A549 (cell line): ENCODE measurements around the gene KCNMA1. TPM values are rescaled to one million over a fixed set of nuclear protein-coding genes. Genes with fewer than 3 reads are reported as not detected.

Source experiments
- ATAC-seq, 2 experiments: fragments of 200-7000 bp in 1 of 2; fragments of >200 bp in 1 of 2; cut with Nextera tagmentation in 1 of 2; cut with Tn5 transposase in 1 of 2; 3 replicates each; pipeline versions ENCODE4 v1.8.0 to v1.9.1; 2018 to 2020; ENCODE audit warnings: mild to moderate bottlenecking in 1 of 2, moderate library complexity in 1 of 2
- CTCF ChIA-PET: fragments of 300-600 bp; sonication (Branson Sonifier 250); formaldehyde crosslinking; extraction: SDS; loops from one replicate; lab custom pipeline; 2021; ENCODE audit warnings: antibody characterized with exemption, inconsistent platforms; lab: Yijun Ruan, JAX
- POLR2A ChIA-PET: fragments of 350-600 bp; formaldehyde crosslinking; extraction: SDS; loops from one replicate; lab custom pipeline; 2021; ENCODE audit warnings: antibody characterized with exemption, inconsistent platforms; lab: Yijun Ruan, JAX
- DNase-seq, 2 experiments: peaks; one replicate each; pipeline versions ENCODE4 v3.0.0 to v3.0.0-alpha.2; 2011 to 2016; ENCODE audit warnings: low read depth in 1 of 2, low spot score in 1 of 2
- FAIRE-seq: peaks from 2 replicates; lab custom pipeline; 2011; peaks lifted over from hg19 to GRCh38; lab: Jason Lieb, UNC
- H3K27ac ChIP-seq, 2 experiments: fragments of >200 bp; sonication (Bioruptor Twin); formaldehyde crosslinking; 3 replicates each; pipeline ENCODE4 v1.5.1; 2016 to 2017
- H3K4me1 ChIP-seq: fragments of >200 bp; sonication (Bioruptor Twin); formaldehyde crosslinking; 3 replicates; pipeline ENCODE4 v1.6.1; 2016
- H3K4me2 ChIP-seq: fragments of >200 bp; sonication (Bioruptor Twin); formaldehyde crosslinking; 3 replicates; pipeline ENCODE4 v1.6.1; 2016
- H3K4me3 ChIP-seq: fragments of >200 bp; sonication (Bioruptor Twin); formaldehyde crosslinking; 3 replicates; pipeline ENCODE4 v1.5.1; 2016
- H3K9me3 ChIP-seq: fragments of >200 bp; sonication (Bioruptor Twin); formaldehyde crosslinking; 3 replicates; pipeline ENCODE4 v1.6.1; 2016
- BHLHE40 ChIP-seq: IDR thresholded peaks from 2 replicates; pipeline ENCODE4 v1.6.1; 2012; ENCODE audit warnings: low read depth, low read length, inconsistent platforms
- CBX2 ChIP-seq: fragments of 200-600 bp; sonication (generic); IDR thresholded peaks from 2 replicates; pipeline ENCODE4 v1.6.1; 2016; ENCODE audit warnings: low read depth, mild to moderate bottlenecking, borderline replicate concordance
- CEBPB ChIP-seq, 2 experiments: fragments of >200 bp in 1 of 2; sonication (Bioruptor Twin) in 1 of 2; formaldehyde crosslinking in 1 of 2; IDR thresholded peaks; 2 replicates each; pipeline ENCODE4 v1.6.1; 2012 to 2016
- CHD2 ChIP-seq: fragments of 150-350 bp; IDR thresholded peaks from 2 replicates; pipeline ENCODE4 v1.6.1; 2014; ENCODE audit warnings: low read length; ENCODE audit not compliant: partially characterized antibody
- CHD4 ChIP-seq: fragments of 200-600 bp; sonication (generic); IDR thresholded peaks from 2 replicates; pipeline ENCODE4 v1.6.1; 2016; ENCODE audit warnings: antibody characterized with exemption, mild to moderate bottlenecking, borderline replicate concordance
- EHMT2 ChIP-seq: fragments of 200-600 bp; sonication (generic); IDR thresholded peaks from 2 replicates; pipeline ENCODE4 v1.6.1; 2016; ENCODE audit warnings: antibody characterized with exemption, low read depth, mild to moderate bottlenecking, moderate library complexity
- ESRRA ChIP-seq: fragments of 150-350 bp; IDR thresholded peaks from 2 replicates; pipeline ENCODE4 v1.6.1; 2014; ENCODE audit warnings: mild to moderate bottlenecking, low read length, borderline replicate concordance
- FOSB ChIP-seq: fragments of 250-450 bp; sonication (Bioruptor Pico); IDR thresholded peaks from 2 replicates; pipeline ENCODE4 v1.5.0; 2020; ENCODE audit warnings: mild to moderate bottlenecking, moderate library complexity
- FOXS1 ChIP-seq: fragments of 250-450 bp; sonication (Bioruptor Pico); IDR thresholded peaks from 2 replicates; pipeline ENCODE4 v1.5.0; 2020; ENCODE audit warnings: mild to moderate bottlenecking, moderate library complexity
- HDAC2 ChIP-seq: fragments of 200-600 bp; sonication (generic); IDR thresholded peaks from 2 replicates; pipeline ENCODE4 v1.6.1; 2016
- HEYL ChIP-seq: fragments of 250-450 bp; sonication (Bioruptor Pico); IDR thresholded peaks from 2 replicates; pipeline ENCODE4 v1.8.0; 2021; ENCODE audit warnings: mild to moderate bottlenecking, moderate library complexity
- HOXA7 ChIP-seq: fragments of 250-450 bp; sonication (Bioruptor Pico); IDR thresholded peaks from 2 replicates; pipeline ENCODE4 v1.5.0; 2020; ENCODE audit warnings: mild to moderate bottlenecking, moderate library complexity
- JUN ChIP-seq, 2 experiments: fragments of >200 bp; sonication (Bioruptor Twin); formaldehyde crosslinking; IDR thresholded peaks; 2 replicates in 1 of 2; 3 replicates in 1 of 2; pipeline ENCODE4 v1.6.1; 2016 to 2017
- JUNB ChIP-seq: fragments of >200 bp; sonication (Bioruptor Twin); formaldehyde crosslinking; IDR thresholded peaks from 2 replicates; pipeline ENCODE4 v1.6.1; 2016
- KDM5A ChIP-seq: fragments of 200-600 bp; sonication (generic); IDR thresholded peaks from 2 replicates; pipeline ENCODE4 v1.6.1; 2016; ENCODE audit warnings: antibody characterized with exemption, mild to moderate bottlenecking
- MAFK ChIP-seq: fragments of 450-650 bp; IDR thresholded peaks from 2 replicates; pipeline ENCODE4 v1.6.1; 2014; ENCODE audit not compliant: partially characterized antibody
- NPAS2 ChIP-seq: fragments of 250-450 bp; sonication (Bioruptor Pico); IDR thresholded peaks from 2 replicates; pipeline ENCODE4 v1.8.0; 2022; ENCODE audit warnings: mild to moderate bottlenecking, moderate library complexity, borderline replicate concordance
- POLR2A ChIP-seq: IDR thresholded peaks from 2 replicates; pipeline ENCODE4 v1.6.1; 2012; ENCODE audit warnings: mild to moderate bottlenecking, low read length
- RAD21 ChIP-seq, 2 experiments: fragments of >200 bp in 1 of 2; sonication (Bioruptor Twin) in 1 of 2; formaldehyde crosslinking in 1 of 2; IDR thresholded peaks in 1 of 2; conservative IDR thresholded peaks in 1 of 2; 2 replicates in 1 of 2; 3 replicates in 1 of 2; pipeline ENCODE4 v1.6.1; 2012 to 2018; ENCODE audit warnings: inconsistent platforms in 1 of 2
- RFX5 ChIP-seq: fragments of 450-650 bp; IDR thresholded peaks from 2 replicates; pipeline ENCODE4 v1.7.1; 2014; ENCODE audit warnings: antibody characterized with exemption, mild to moderate bottlenecking, moderate library complexity
- TFCP2L1 ChIP-seq: fragments of 250-450 bp; sonication (Bioruptor Pico); IDR thresholded peaks from 2 replicates; pipeline ENCODE4 v1.5.0; 2021; ENCODE audit warnings: mild to moderate bottlenecking
- ZFP36 ChIP-seq: fragments of 450-650 bp; IDR thresholded peaks from 2 replicates; pipeline ENCODE4 v1.6.1; 2014; ENCODE audit warnings: borderline replicate concordance; ENCODE audit not compliant: partially characterized antibody
- ZNF302 ChIP-seq: fragments of 250-450 bp; sonication (Bioruptor Pico); IDR thresholded peaks from 2 replicates; pipeline ENCODE4 v1.9.0; 2021; ENCODE audit warnings: inconsistent platforms, mild to moderate bottlenecking, moderate library complexity
- WGBS: methylation state at CpG from one replicate; pipeline ENCODE4 v1.1.6; 2017; ENCODE audit errors: missing lambda C conversion rate; 5-methylcytosine and 5-hydroxymethylcytosine counted together
- polyA plus RNA-seq, 4 experiments: library from polyadenylated mRNA; depleted of rRNA in 3 of 4; stranded (reverse); fragments of >200 nt; fragmentation: RNase III in 1 of 4; extraction: RNeasy Plus Mini Kit Qiagen cat#74134 plus additional on column Dnase treatment in 1 of 4; gene quantifications; 2 replicates in 3 of 4; 3 replicates in 1 of 4; pipeline ENCODE4 v1.2.3, GENCODE V29; 2011 to 2017
- TF ChIP-seq, protein P1 (sequence below): fragments of >200 bp; sonication (Bioruptor Twin); formaldehyde crosslinking; IDR thresholded peaks from 2 replicates; pipeline ENCODE4 v1.6.1; 2016
- TF ChIP-seq, protein P2 (sequence below): IDR thresholded peaks from 2 replicates; pipeline ENCODE4 v1.6.1; 2012
- TF ChIP-seq, protein P3 (sequence below): fragments of 200-600 bp; sonication (generic); IDR thresholded peaks from 2 replicates; pipeline ENCODE4 v1.6.1; 2016; ENCODE audit warnings: antibody characterized with exemption, mild to moderate bottlenecking, moderate library complexity

KCNMA1 gene
- polyA plus RNA-seq, 2 of the 4 experiments (the other 2 are of a cell fraction), result 14.9 to 30.6 TPM

DNA sequence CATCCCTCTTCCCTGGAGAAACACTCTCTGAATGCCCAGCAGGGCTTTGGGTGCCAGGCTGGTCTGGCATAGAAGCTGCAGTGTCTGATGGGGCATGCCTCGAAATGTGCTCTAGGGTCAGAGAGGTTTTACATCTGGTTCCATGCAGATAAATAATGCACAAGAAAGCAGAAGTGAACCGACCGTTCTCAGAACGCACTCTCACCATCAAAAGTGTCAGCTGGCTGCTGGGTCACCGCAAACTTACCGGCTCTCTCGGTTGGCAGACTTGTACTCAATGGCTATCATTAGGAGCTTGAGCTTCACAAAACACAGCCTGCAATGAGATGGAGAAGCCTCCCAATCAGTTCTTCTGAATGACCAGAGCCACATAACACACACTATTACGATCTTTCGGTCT is 610.0 kb downstream of the KCNMA1 start:
- H3K9me3 ChIP-seq, result no peaks in the 10 kb centered on the region
- DNase-seq, result no peak
- no peak overlapping the region for H3K4me2 ChIP-seq
- H3K4me3 ChIP-seq, result no peak overlapping the region
- 75% methylated on average over 9 of the region's 9 CpGs for WGBS
- no peak for ATAC-seq
- no peaks in the 10 kb centered on the region for H3K4me1 ChIP-seq
- POLR2A ChIA-PET, result no interaction called here
- no peak for FAIRE-seq
- CTCF ChIA-PET, result no interaction called here
- TF ChIP-seq BHLHE40 (no peak), CEBPB (IDR thresholded peaks at IDR 0.05) (no peak), RAD21 (conservative IDR thresholded peaks at IDR 0.05 in 1 of 2, IDR thresholded peaks at IDR 0.05 in 1 of 2) (no peak), JUNB (no peak), CHD4 (no peak), KDM5A (no peak), FOSB (no peak), RFX5 (no peak), ZFP36 (no peak), ESRRA (no peak)
- TF ChIP-seq, protein P1, sequence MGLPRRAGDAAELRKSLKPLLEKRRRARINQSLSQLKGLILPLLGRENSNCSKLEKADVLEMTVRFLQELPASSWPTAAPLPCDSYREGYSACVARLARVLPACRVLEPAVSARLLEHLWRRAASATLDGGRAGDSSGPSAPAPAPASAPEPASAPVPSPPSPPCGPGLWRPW, result no peak
- H3K27ac ChIP-seq, result no peak overlapping the region

DNA sequence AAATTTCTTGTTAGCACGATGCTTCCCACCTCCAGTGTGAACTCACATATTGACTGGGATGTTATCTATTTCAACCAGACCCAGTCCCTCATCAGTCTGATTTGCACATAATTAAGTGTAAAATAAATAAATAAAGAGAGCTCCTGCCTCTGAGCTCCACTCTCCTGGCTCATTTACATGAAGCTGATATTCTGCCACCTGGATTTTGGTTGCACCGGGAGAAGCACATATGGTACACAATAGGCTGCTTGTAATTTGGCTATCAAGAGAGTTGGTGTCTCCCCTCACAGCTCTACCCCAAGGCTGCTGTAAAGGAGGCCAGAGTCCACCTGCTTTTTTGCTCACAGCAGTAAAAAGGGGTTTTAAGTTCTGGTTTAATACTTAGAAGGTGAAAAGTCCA is 610.5 kb downstream of the KCNMA1 start:
- FAIRE-seq (no peak), DNase-seq (no peak), ATAC-seq (no peak)
- Histone ChIP-seq H3K4me1 (no peaks in the 10 kb centered on the region), H3K4me3 (no peak overlapping the region), H3K4me2 (no peak overlapping the region), H3K27ac (no peak overlapping the region), H3K9me3 (no peaks in the 10 kb centered on the region)
- TF ChIP-seq MAFK (no peak), JUN (IDR thresholded peaks at IDR 0.05) (no peak), CBX2 (no peak), EHMT2 (no peak), ESRRA (no peak), CHD2 (no peak), JUNB (no peak), TFCP2L1 (CRISPR knock-in tag) (no peak), HEYL (CRISPR knock-in tag) (no peak), FOSB (no peak), ZFP36 (no peak), POLR2A (no peak)
- TF ChIP-seq, protein P2, sequence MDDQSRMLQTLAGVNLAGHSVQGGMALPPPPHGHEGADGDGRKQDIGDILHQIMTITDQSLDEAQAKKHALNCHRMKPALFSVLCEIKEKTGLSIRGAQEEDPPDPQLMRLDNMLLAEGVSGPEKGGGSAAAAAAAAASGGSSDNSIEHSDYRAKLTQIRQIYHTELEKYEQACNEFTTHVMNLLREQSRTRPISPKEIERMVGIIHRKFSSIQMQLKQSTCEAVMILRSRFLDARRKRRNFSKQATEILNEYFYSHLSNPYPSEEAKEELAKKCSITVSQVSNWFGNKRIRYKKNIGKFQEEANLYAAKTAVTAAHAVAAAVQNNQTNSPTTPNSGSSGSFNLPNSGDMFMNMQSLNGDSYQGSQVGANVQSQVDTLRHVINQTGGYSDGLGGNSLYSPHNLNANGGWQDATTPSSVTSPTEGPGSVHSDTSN, result no peak
- POLR2A ChIA-PET, result no interaction called here
- CTCF ChIA-PET, result no interaction called here
- 78% methylated on average over 2 of the region's 2 CpGs for WGBS

DNA sequence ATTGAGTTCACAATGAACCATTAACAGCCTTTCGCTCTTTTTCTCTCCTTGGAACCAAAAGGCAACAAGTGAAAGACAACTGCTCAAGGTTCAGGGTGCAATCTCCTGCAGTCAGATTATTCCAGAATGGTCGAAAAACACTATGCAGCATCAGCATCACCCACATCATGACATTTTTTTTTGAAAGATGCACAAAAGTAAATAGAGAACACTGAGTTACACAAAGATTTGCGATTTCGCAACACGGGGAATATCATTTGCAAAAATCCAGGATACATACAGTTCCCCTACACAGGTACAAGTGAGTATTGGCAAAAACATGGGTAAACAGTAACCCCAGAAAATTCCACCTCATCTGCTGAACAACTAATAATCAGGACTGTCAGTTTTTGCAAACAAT is 611.5 kb downstream of the KCNMA1 start:
- POLR2A ChIA-PET, result no interaction called here
- H3K9me3 ChIP-seq, result no peaks in the 10 kb centered on the region
- no peak for DNase-seq
- H3K4me1 ChIP-seq, result no peaks in the 10 kb centered on the region
- no peak for ATAC-seq
- H3K4me3 ChIP-seq, result no peak overlapping the region
- H3K4me2 ChIP-seq, result no peak overlapping the region
- CTCF ChIA-PET, result no interaction called here
- TF ChIP-seq FOXS1 (CRISPR knock-in tag) (no peak), HDAC2 (no peak), NPAS2 (no peak), HOXA7 (CRISPR knock-in tag) (no peak), EHMT2 (no peak), ZNF302 (CRISPR knock-in tag) (no peak), CEBPB (IDR thresholded peaks at IDR 0.05) (peak; percentile 50 to 60; a peak in 3 of 4 replicates)
- TF ChIP-seq, protein P1, result no peak
- TF ChIP-seq, protein P3, sequence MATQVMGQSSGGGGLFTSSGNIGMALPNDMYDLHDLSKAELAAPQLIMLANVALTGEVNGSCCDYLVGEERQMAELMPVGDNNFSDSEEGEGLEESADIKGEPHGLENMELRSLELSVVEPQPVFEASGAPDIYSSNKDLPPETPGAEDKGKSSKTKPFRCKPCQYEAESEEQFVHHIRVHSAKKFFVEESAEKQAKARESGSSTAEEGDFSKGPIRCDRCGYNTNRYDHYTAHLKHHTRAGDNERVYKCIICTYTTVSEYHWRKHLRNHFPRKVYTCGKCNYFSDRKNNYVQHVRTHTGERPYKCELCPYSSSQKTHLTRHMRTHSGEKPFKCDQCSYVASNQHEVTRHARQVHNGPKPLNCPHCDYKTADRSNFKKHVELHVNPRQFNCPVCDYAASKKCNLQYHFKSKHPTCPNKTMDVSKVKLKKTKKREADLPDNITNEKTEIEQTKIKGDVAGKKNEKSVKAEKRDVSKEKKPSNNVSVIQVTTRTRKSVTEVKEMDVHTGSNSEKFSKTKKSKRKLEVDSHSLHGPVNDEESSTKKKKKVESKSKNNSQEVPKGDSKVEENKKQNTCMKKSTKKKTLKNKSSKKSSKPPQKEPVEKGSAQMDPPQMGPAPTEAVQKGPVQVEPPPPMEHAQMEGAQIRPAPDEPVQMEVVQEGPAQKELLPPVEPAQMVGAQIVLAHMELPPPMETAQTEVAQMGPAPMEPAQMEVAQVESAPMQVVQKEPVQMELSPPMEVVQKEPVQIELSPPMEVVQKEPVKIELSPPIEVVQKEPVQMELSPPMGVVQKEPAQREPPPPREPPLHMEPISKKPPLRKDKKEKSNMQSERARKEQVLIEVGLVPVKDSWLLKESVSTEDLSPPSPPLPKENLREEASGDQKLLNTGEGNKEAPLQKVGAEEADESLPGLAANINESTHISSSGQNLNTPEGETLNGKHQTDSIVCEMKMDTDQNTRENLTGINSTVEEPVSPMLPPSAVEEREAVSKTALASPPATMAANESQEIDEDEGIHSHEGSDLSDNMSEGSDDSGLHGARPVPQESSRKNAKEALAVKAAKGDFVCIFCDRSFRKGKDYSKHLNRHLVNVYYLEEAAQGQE, result no peak
- no peak overlapping the region for H3K27ac ChIP-seq
- 78% methylated on average over 5 of the region's 5 CpGs for WGBS
- no peak for FAIRE-seq
